PC-9 (cell line): ENCODE measurements around the gene GPLD1.

Experiments used
- CTCF ChIP-seq: fragments of 200-600 bp; sonication (generic); conservative IDR thresholded peaks from 2 replicates; pipeline ENCODE4 v1.6.1; 2017; ENCODE audit warnings: mixed run types, antibody characterized with exemption, mild to moderate bottlenecking, moderate library complexity
- EZH2 ChIP-seq: fragments of 200-600 bp; sonication (generic); IDR thresholded peaks from 2 replicates; pipeline ENCODE4 v1.8.0; 2017; ENCODE audit warnings: antibody characterized with exemption, low read depth

GRCh38 chr6:24493945-24494820, 4.8 kb upstream of the GPLD1 start:
- TF ChIP-seq CTCF (no peak), EZH2 (no peak)
